ENCODE results near the gene MTR. TPM values are rescaled to one million over a fixed set of nuclear protein-coding genes. Genes with fewer than 3 reads are reported as not detected.

Gene MTR
- 34.5 and 39.8 TPM in 2 replicates for total RNA-seq

DNA sequence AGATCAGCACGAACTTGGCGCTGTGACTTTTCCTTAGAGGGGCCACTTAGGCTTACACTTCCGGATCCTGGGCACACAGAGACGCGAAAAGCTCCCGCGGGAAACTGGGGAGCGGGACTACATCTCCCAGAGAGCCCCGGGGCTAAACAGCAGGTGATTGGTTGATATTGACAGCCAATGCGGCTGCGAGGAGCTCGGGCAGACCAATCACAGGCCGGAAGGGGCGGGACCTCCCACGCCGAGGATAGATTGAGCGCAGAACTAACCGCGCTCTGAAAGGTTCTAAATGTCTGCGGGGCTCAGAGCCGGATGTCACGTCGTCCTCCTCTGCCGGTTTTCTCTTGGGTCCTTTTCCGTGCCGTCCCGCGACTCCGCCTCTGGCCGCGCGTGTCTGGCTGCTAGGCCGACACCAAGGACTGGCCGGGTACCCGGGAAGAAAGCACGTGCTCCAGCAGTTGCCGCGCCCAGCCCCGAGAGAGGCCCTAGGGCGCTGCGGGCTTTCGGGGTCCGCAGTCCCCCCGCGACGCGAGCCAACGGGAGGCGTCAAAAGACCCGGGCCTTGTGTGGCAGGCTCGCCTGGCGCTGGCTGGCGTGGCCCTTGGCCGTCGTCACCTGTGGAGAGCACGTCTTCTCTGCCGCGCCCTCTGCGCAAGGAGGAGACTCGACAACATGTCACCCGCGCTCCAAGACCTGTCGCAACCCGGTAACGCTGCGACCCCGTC, at the start of gene MTR:
Gene MTR (plus strand): TSS at position 258 of the 722 bp plus-strand sequence. CDS start 412 bp downstream, at position 670.

Other genes with a start within 250 kb of the MTR start
- gene HEATR1, start 190.8 kb upstream of the MTR start, total RNA-seq = 34.9 and 45.6 TPM in 2 replicates
- under 0.01 and 0.66 TPM in 2 replicates for gene ACTN2, start 108.8 kb upstream of the MTR start, total RNA-seq
- not detected in 2 replicates for gene MT1HL1, start 209.1 kb downstream of the MTR start, total RNA-seq
- gene RYR2, start 246.9 kb downstream of the MTR start, total RNA-seq = under 0.01 TPM in 1 of 2 replicates, not detected in the other